Fibroblast of pulmonary artery (primary cell): ENCODE measurements around the gene COL8A2.

ENCODE experiments used
- DNase-seq: peaks from one replicate; pipeline ENCODE4 v3.0.0-alpha.2; 2010; ENCODE audit warnings: low read depth
- H3K4me3 ChIP-seq: replicated peaks from 2 replicates; pipeline ENCODE4 v1.5.1; 2011; ENCODE audit warnings: low read depth, mild to moderate bottlenecking, control low read depth, low read length, moderate library complexity
- CTCF ChIP-seq: IDR thresholded peaks from 2 replicates; pipeline ENCODE4 v1.5.1; 2011; ENCODE audit warnings: mild to moderate bottlenecking, control low read depth, low read length, inconsistent platforms; ENCODE audit errors: missing control alignments

The COL8A2 gene

GRCh38 chr1:36062315-36062714, 62.7 kb downstream of the COL8A2 start:
- TF ChIP-seq CTCF: no peak
- no peak overlapping the region for H3K4me3 ChIP-seq
- DNase-seq: no peak

GRCh38 chr1:36055706-36056105, 69.3 kb downstream of the COL8A2 start:
- DNase-seq: no peak
- no peak overlapping the region for H3K4me3 ChIP-seq
- TF ChIP-seq CTCF: no peak

GRCh38 chr1:36053978-36054377, 71.0 kb downstream of the COL8A2 start:
- DNase-seq: no peak
- H3K4me3 ChIP-seq: no peak overlapping the region
- TF ChIP-seq CTCF: no peak

GRCh38 chr1:36051821-36052220, 73.2 kb downstream of the COL8A2 start:
- no peak for DNase-seq
- no peak for TF ChIP-seq CTCF
- H3K4me3 ChIP-seq: no peak overlapping the region
